GM12878 (cell line): ENCODE measurements around the gene RBL2. TPM values are rescaled to one million over a fixed set of nuclear protein-coding genes. Genes with fewer than 3 reads are reported as not detected.
A peak's percentile ranks its signal among the peaks of the same experiment; 100 is the strongest.

ENCODE experiments used
- ATF7 ChIP-seq: fragments of 450-650 bp; IDR thresholded peaks from 2 replicates; pipeline ENCODE4 v1.6.1; 2016; ENCODE audit warnings: low read depth, mild to moderate bottlenecking
- BCL3 ChIP-seq: IDR thresholded peaks from 2 replicates; pipeline ENCODE4 v1.6.1; 2011; ENCODE audit warnings: borderline replicate concordance, low read depth, mild to moderate bottlenecking, moderate library complexity, low read length; ENCODE audit not compliant: insufficient read depth, poor library complexity, severe bottlenecking
- BMI1 ChIP-seq: fragments of 450-650 bp; IDR thresholded peaks from 2 replicates; pipeline ENCODE4 v1.6.1; 2016; ENCODE audit warnings: mild to moderate bottlenecking, moderate library complexity, borderline replicate concordance
- CTCF ChIP-seq, 3 experiments: IDR thresholded peaks in 2 of 3; conservative IDR thresholded peaks in 1 of 3; 2 replicates each; pipeline ENCODE4 v1.5.1; 2011; ENCODE audit warnings: low read depth in 3 of 3, low read length in 3 of 3, mild to moderate bottlenecking in 3 of 3, control low read depth in 2 of 3, moderate library complexity in 2 of 3, inconsistent platforms in 1 of 3, mixed read lengths in 1 of 3; ENCODE audit not compliant: control insufficient read depth in 2 of 3, insufficient read depth in 1 of 3; ENCODE audit errors: extremely low read depth in 1 of 3
- DPF2 ChIP-seq: fragments of 450-650 bp; IDR thresholded peaks from 2 replicates; pipeline ENCODE4 v1.6.1; 2017; ENCODE audit warnings: mild to moderate bottlenecking
- HSF1 ChIP-seq: fragments of 150-350 bp; IDR thresholded peaks from 2 replicates; pipeline ENCODE4 v1.6.1; 2014; ENCODE audit warnings: mild to moderate bottlenecking, low read depth, low read length
- JUND ChIP-seq: IDR thresholded peaks from 2 replicates; pipeline ENCODE4 v1.6.1; 2012; ENCODE audit warnings: low read depth, mild to moderate bottlenecking, low read length, improper control_type of control experiment, moderate library complexity
- KLF5 ChIP-seq: fragments of 450-650 bp; IDR thresholded peaks from 2 replicates; pipeline ENCODE4 v1.6.1; 2014; ENCODE audit warnings: mild to moderate bottlenecking; ENCODE audit not compliant: partially characterized antibody
- MYB ChIP-seq: fragments of 150-350 bp; IDR thresholded peaks from 2 replicates; pipeline ENCODE4 v1.6.1; 2014; ENCODE audit warnings: mild to moderate bottlenecking, low read depth, low read length, borderline replicate concordance
- PBX3 ChIP-seq: IDR thresholded peaks from 2 replicates; pipeline ENCODE4 v1.6.1; 2011; ENCODE audit warnings: mild to moderate bottlenecking, low read depth, low read length, moderate library complexity; ENCODE audit not compliant: insufficient replicate concordance
- PKNOX1 ChIP-seq: fragments of 450-650 bp; IDR thresholded peaks from 2 replicates; pipeline ENCODE4 v1.6.1; 2016; ENCODE audit warnings: mild to moderate bottlenecking
- SKIL ChIP-seq: fragments of 450-650 bp; IDR thresholded peaks from 2 replicates; pipeline ENCODE4 v1.6.1; 2017; ENCODE audit warnings: mild to moderate bottlenecking, low read depth, inconsistent platforms; ENCODE audit not compliant: poor library complexity, severe bottlenecking
- SREBF2 ChIP-seq: IDR thresholded peaks from 2 replicates; pipeline ENCODE4 v1.6.1; 2012; ENCODE audit warnings: mild to moderate bottlenecking, low read length
- TAF1 ChIP-seq: IDR thresholded peaks from 2 replicates; pipeline ENCODE4 v1.6.1; 2011; ENCODE audit warnings: mild to moderate bottlenecking, low read depth, low read length, borderline replicate concordance
- ZBTB33 ChIP-seq: fragments of 450-650 bp; IDR thresholded peaks from 2 replicates; pipeline ENCODE4 v1.6.1; 2017; ENCODE audit warnings: mild to moderate bottlenecking
- ZZZ3 ChIP-seq: IDR thresholded peaks from 2 replicates; pipeline ENCODE4 v1.6.1; 2011; ENCODE audit warnings: low read depth; ENCODE audit not compliant: control insufficient read depth, insufficient read length
- polyA plus RNA-seq, 11 experiments: library from polyadenylated mRNA; depleted of rRNA in 4 of 11; unstranded in 6 of 11; stranded (reverse) in 5 of 11; fragments of >200 nt; fragmentation: Nextera tagmentation in 4 of 11; fragmentation: Illumina TruSeq in 1 of 11; extraction: Ambion mirVana in 4 of 11; extraction: Trizol in 1 of 11; gene quantifications; 1 replicate in 1 of 11; 2 replicates in 10 of 11; pipeline versions ENCODE4 v1.2.1 to v1.2.3, GENCODE V29; 2011 to 2016; ENCODE audit warnings: inconsistent platforms in 2 of 11, missing spikeins in 2 of 11, low read depth in 1 of 11
- total RNA-seq, 4 experiments: library from RNA; depleted of rRNA in 3 of 4; stranded (reverse); fragments of >200 nt in 3 of 4; fragmentation: Illumina TruSeq in 1 of 4; extraction: Trizol in 1 of 4; gene quantifications; 2 replicates each; pipeline versions ENCODE4 v1.2.1 to v1.2.3, GENCODE V29; 2013 to 2021

RBL2 gene
- total and polyA plus RNA-seq, 10 of the 15 experiments (the other 5 are each of a cell fraction or from before 2014, with no cell fraction given), result 10.0 to 107 (median 39.0) TPM

- TF ChIP-seq PKNOX1 (no peak), TAF1 (no peak), CTCF (IDR thresholded peaks at IDR 0.05 in 2 of 3, conservative IDR thresholded peaks at IDR 0.05 in 1 of 3; ENCODE audit: control insufficient read depth in 2 of 3, extremely low read depth in 1 of 3, insufficient read depth in 1 of 3, low read depth in 3 of 3, low read length in 3 of 3) (no peak), JUND (no peak), SKIL (peak; percentile 34), DPF2 (0 out of 2 replicates have a peak, but pooled peaks have one; percentile 52), BCL3 (no peak), PBX3 (no peak), KLF5 (no peak), MYB (no peak), ZBTB33 (no peak), SREBF2 (no peak), HSF1 (no peak), BMI1 (no peak), ATF7 (peak; percentile 17), ZZZ3 (no peak)
Measured at GRCh38 chr16:53449816-53450517, 15.7 kb downstream of the RBL2 start (continued).
